Epithelial cell of proximal tubule (primary cell): ENCODE measurements around the gene IER5. TPM values are rescaled to one million over a fixed set of nuclear protein-coding genes. Genes with fewer than 3 reads are reported as not detected.

Experiments used
- DNase-seq: peaks from one replicate; pipeline ENCODE4 v3.0.0-alpha.2; 2011; ENCODE audit warnings: low read depth
- H3K4me3 ChIP-seq: 2 replicates; pipeline ENCODE4 v1.5.1; 2011; ENCODE audit warnings: low read depth, mild to moderate bottlenecking, low read length
- total RNA-seq: library from RNA; depleted of rRNA; stranded (reverse); fragments of >200 nt; gene quantifications from 2 replicates; pipeline ENCODE4 v1.2.3, GENCODE V29; 2015
- TF ChIP-seq, protein P1 (sequence below): conservative IDR thresholded peaks from 2 replicates; pipeline ENCODE4 v1.5.1; 2012; ENCODE audit warnings: low read depth, mild to moderate bottlenecking, low read length

IER5 gene
- total RNA-seq, 1 donor from 2014 or later: 43.0 TPM

DNA sequence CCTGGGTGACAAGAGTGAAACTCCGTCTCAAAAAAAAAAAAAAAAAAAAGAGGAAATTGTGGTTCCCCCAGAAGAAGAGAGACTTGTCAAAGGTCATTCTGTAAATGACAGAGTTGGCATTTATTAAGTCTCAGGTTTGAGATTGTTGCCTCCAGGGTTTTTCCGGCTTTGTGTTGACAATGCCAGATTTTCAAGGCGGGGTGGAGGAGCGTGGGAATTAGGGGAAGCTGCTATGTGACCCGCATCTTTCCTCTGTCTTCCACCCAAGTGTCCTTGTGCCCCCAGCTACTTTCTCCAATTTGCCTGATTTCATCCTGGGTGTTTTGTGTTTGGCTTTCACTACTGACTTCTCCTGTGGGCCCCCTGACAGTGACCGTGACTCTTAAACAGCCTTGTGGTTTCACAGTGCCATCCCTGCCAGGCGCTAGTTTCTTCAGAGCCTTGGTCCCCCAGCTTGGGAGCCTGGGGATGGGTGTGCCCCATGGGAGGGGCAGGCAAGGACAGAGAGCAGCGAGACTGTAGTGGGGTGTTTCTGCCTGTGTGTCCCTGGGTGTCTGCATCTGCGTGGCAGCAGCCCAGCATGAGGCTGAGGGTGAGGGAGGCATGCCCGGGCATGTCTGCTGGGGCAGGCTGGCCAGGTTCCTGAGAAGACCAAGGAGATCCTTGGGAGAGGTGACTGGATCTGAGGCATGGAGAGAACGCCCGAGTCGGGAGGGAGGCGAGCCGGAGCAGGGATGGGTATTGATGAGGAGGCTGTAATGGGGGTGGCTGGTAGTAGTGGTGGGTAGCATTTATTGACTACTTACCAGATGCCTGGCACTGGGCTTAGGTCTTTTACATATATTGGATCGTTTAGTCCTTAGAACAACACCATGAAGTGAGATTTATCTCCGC is 46.3 kb downstream of the IER5 start:
- no peak overlapping the region for H3K4me3 ChIP-seq
- TF ChIP-seq, protein P1, sequence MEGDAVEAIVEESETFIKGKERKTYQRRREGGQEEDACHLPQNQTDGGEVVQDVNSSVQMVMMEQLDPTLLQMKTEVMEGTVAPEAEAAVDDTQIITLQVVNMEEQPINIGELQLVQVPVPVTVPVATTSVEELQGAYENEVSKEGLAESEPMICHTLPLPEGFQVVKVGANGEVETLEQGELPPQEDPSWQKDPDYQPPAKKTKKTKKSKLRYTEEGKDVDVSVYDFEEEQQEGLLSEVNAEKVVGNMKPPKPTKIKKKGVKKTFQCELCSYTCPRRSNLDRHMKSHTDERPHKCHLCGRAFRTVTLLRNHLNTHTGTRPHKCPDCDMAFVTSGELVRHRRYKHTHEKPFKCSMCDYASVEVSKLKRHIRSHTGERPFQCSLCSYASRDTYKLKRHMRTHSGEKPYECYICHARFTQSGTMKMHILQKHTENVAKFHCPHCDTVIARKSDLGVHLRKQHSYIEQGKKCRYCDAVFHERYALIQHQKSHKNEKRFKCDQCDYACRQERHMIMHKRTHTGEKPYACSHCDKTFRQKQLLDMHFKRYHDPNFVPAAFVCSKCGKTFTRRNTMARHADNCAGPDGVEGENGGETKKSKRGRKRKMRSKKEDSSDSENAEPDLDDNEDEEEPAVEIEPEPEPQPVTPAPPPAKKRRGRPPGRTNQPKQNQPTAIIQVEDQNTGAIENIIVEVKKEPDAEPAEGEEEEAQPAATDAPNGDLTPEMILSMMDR: no peak
- no peak for DNase-seq

GRCh38 chr1:181135437-181135731 is 46.9 kb downstream of the IER5 start:
- TF ChIP-seq, protein P1: peak; percentile 37
- no peak for DNase-seq
- H3K4me3 ChIP-seq: no peak overlapping the region

- DNase-seq: no peak
- no peak overlapping the region for H3K4me3 ChIP-seq
- TF ChIP-seq, protein P1: no peak
These were observed 47.6 kb downstream of the IER5 start for GRCh38 chr1:181135815-181136737.

- no peak for DNase-seq
- TF ChIP-seq, protein P1: no peak
- H3K4me3 ChIP-seq: no peak overlapping the region
These were observed 48.2 kb downstream of the IER5 start for GRCh38 chr1:181136738-181137122.

DNA sequence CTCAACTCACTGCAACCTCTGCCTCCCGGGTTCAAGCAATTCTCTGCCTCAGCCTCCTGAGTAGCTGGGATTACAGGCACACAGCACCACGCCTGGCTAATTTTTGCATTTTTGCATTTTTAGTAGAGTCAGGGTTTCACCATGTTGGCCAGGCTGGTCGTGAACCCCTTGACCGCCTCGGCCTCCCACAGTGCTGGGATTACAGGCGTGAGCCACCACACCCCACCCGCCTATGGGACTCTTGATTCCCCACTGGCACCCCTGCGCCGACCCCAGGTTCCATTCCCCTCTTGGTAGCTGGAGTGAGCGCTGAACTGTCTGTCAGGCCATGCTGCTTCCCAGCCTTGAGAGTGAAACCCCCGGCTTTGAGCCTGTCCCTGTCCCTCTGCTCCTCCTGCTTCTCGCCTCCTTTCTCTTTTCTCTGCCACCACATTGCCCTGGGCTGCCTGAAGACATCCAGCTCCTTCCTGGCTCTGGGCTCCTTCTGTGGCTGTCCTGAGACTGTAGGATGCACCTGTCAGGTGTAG is 48.8 kb downstream of the IER5 start:
- H3K4me3 ChIP-seq: no peak overlapping the region
- DNase-seq: no peak
- TF ChIP-seq, protein P1: no peak

- no peak for DNase-seq
- TF ChIP-seq, protein P1: no peak
- H3K4me3 ChIP-seq: no peak overlapping the region
These were observed 51.1 kb downstream of the IER5 start for GRCh38 chr1:181139631-181140061.
